Liver (tissue), 9 donors: Measurements from ENCODE around the gene PARP14. TPM values are rescaled to one million over a fixed set of nuclear protein-coding genes. Genes with fewer than 3 reads are reported as not detected.
"Not testable (repeated sequence)": the region's sequence is repeated elsewhere in the genome, so short reads cannot be mapped to it uniquely, and the experiment has no call there.

Source experiments
- DNase-seq: peaks from one replicate; pipeline ENCODE4 v3.0.0-alpha.2; 2017; ENCODE audit warnings: low spot score
- H3K27ac ChIP-seq, 2 donors: one replicate each; pipeline ENCODE4 v1.7.0; 2013; ENCODE audit warnings: inconsistent platforms in 2 of 2, low read length in 2 of 2, control low read depth in 1 of 2, low read depth in 1 of 2, mild to moderate bottlenecking in 1 of 2
- H3K27me3 ChIP-seq, 4 donors: one replicate each; pipeline versions ENCODE4 v1.6.1 to v1.7.0; 2013; ENCODE audit warnings: low read length in 3 of 4, inconsistent platforms in 1 of 4, mild to moderate bottlenecking in 1 of 4, moderate library complexity in 1 of 4; ENCODE audit not compliant: control insufficient read depth in 4 of 4, insufficient read depth in 4 of 4
- H3K36me3 ChIP-seq, 4 donors: one replicate each; pipeline versions ENCODE4 v1.6.1 to v1.7.0; 2013; ENCODE audit warnings: low read length in 3 of 4, mild to moderate bottlenecking in 3 of 4, low read depth in 1 of 4, moderate library complexity in 1 of 4; ENCODE audit not compliant: control insufficient read depth in 4 of 4, insufficient read depth in 3 of 4
- H3K4me1 ChIP-seq, 4 donors: one replicate each; pipeline versions ENCODE4 v1.6.1 to v1.7.0; 2013; ENCODE audit warnings: low read length in 3 of 4, mild to moderate bottlenecking in 3 of 4, moderate library complexity in 1 of 4; ENCODE audit not compliant: control insufficient read depth in 4 of 4, insufficient read depth in 4 of 4
- H3K4me3 ChIP-seq, 3 donors: one replicate each; pipeline versions ENCODE4 v1.6.1 to v1.7.0; 2013; ENCODE audit warnings: low read length in 3 of 3, control low read depth in 1 of 3, low read depth in 1 of 3, mild to moderate bottlenecking in 1 of 3
- H3K9ac ChIP-seq, 2 donors: one replicate each; pipeline ENCODE4 v1.7.0; 2013; ENCODE audit warnings: low read length in 2 of 2, mild to moderate bottlenecking in 2 of 2, moderate library complexity in 2 of 2, control low read depth in 1 of 2, low read depth in 1 of 2
- H3K9me3 ChIP-seq, 4 donors: one replicate each; pipeline versions ENCODE4 v1.6.1 to v1.7.0; 2013; ENCODE audit warnings: low read length in 3 of 4; ENCODE audit not compliant: control insufficient read depth in 4 of 4
- ATF3 ChIP-seq: IDR thresholded peaks from 2 replicates; pipeline ENCODE4 v1.6.1; 2016; ENCODE audit warnings: antibody characterized with exemption
- CTCF ChIP-seq: fragments of 150-350 bp; IDR thresholded peaks from 2 replicates; pipeline ENCODE4 v1.5.1; 2017; ENCODE audit warnings: improper control_type of control experiment, low read depth, low read length; ENCODE audit not compliant: missing input control
- FOXA1 ChIP-seq: IDR thresholded peaks from 2 replicates; pipeline ENCODE4 v1.6.1; 2016; ENCODE audit warnings: antibody characterized with exemption
- GABPA ChIP-seq, 2 donors: IDR thresholded peaks in 1 of 2; conservative IDR thresholded peaks in 1 of 2; 2 replicates each; pipeline ENCODE4 v1.6.1; 2016; ENCODE audit warnings: antibody characterized with exemption in 2 of 2, mild to moderate bottlenecking in 1 of 2, moderate library complexity in 1 of 2
- HNF4A ChIP-seq, 2 donors: conservative IDR thresholded peaks; 2 replicates each; pipeline ENCODE4 v1.6.1; 2016; ENCODE audit warnings: antibody characterized with exemption in 2 of 2, mild to moderate bottlenecking in 2 of 2
- HNF4G ChIP-seq: IDR thresholded peaks from 2 replicates; pipeline ENCODE4 v1.6.1; 2016; ENCODE audit warnings: antibody characterized with exemption
- JUND ChIP-seq, 2 donors: IDR thresholded peaks; 2 replicates each; pipeline ENCODE4 v1.6.1; 2016; ENCODE audit warnings: antibody characterized with exemption in 2 of 2
- RAD21 ChIP-seq, 2 donors: IDR thresholded peaks; 2 replicates each; pipeline ENCODE4 v1.6.1; 2016; ENCODE audit warnings: antibody characterized with exemption in 2 of 2, mild to moderate bottlenecking in 2 of 2
- RXRA ChIP-seq, 2 donors: IDR thresholded peaks; 2 replicates each; pipeline ENCODE4 v1.6.1; 2017 to 2018; ENCODE audit warnings: antibody characterized with exemption in 2 of 2, mild to moderate bottlenecking in 1 of 2
- SP1 ChIP-seq: IDR thresholded peaks from 2 replicates; pipeline ENCODE4 v1.6.1; 2018; ENCODE audit warnings: antibody characterized with exemption, mild to moderate bottlenecking
- TAF1 ChIP-seq: conservative IDR thresholded peaks from 2 replicates; pipeline ENCODE4 v1.6.1; 2016; ENCODE audit warnings: antibody characterized with exemption, mild to moderate bottlenecking
- YY1 ChIP-seq: IDR thresholded peaks from 2 replicates; pipeline ENCODE4 v1.6.1; 2016; ENCODE audit warnings: antibody characterized with exemption, mild to moderate bottlenecking
- ZBTB33 ChIP-seq: IDR thresholded peaks from 2 replicates; pipeline ENCODE4 v1.6.1; 2016; ENCODE audit warnings: antibody characterized with exemption
- WGBS: extraction: QIAGEN DNeasy Blood & Tissue Kit; methylation state at CpG from one replicate; pipeline ENCODE4 v1.1.7; 2013; 5-methylcytosine and 5-hydroxymethylcytosine counted together
- polyA plus RNA-seq, 2 donors: library from polyadenylated mRNA; stranded (reverse) in 1 of 2; unstranded in 1 of 2; fragments of 200-250 nt in 1 of 2; fragments of >200 nt in 1 of 2; fragmentation: Nextera tagmentation in 1 of 2; extraction: Ambion mirVana in 1 of 2; gene quantifications; one replicate each; pipeline versions ENCODE4 v1.2.1 to v1.2.3, GENCODE V29; 2013 to 2015
- total RNA-seq, 2 donors: library from RNA; depleted of rRNA; stranded (reverse); fragments of >200 nt; gene quantifications; one replicate each; pipeline ENCODE4 v1.2.3, GENCODE V29; 2014
- donor health status: healthy.
- donor health status: healthy.
- donor health status: healthy.
- donor health status: healthy.
- donor health status: healthy.

The PARP14 gene
- total and polyA plus RNA-seq, 4 donors: 13.1 to 79.7 (median 23.4) TPM

GRCh38 chr3:122679882-122680474 is 661 bp upstream of the PARP14 start:
- H3K4me3 ChIP-seq: peak overlapping the region; percentile 86 to 96 (median 91)
- peak overlapping the region; percentile 94 for H3K27ac ChIP-seq
- 15% methylated on average over 10 of the region's 10 CpGs for WGBS

GRCh38 chr3:122681284-122681973 is 790 bp downstream of the PARP14 start:
- TF ChIP-seq RXRA (IDR thresholded peaks at IDR 0.05) (no peak), RAD21 (IDR thresholded peaks at IDR 0.05) (peak in 1 of 2 donors; percentile 7), JUND (IDR thresholded peaks at IDR 0.05) (no peak), FOXA1 (no peak), CTCF (no peak)
- H3K36me3 ChIP-seq: peaks cover 0 to 8% (median 5%) of the 10 kb centered on the region in 4 donors
- peak overlapping the region; percentile 77 to 91 (median 86) for H3K4me3 ChIP-seq
- no peaks in the 10 kb centered on the region for H3K27me3 ChIP-seq
- H3K27ac ChIP-seq: peak overlapping the region; percentile 94
- 12% methylated on average over 24 of the region's 24 CpGs for WGBS
- no peak for DNase-seq
- peak overlapping the region; percentile 63 to 88 for H3K9ac ChIP-seq
- H3K9me3 ChIP-seq: no peaks in the 10 kb centered on the region
- peaks cover 1 to 43% (median 23%) of the 10 kb centered on the region in 4 donors for H3K4me1 ChIP-seq

More at GRCh38 chr3:122679882-122680474, 661 bp upstream of the PARP14 start:
- peak overlapping the region; percentile 82 to 83 for H3K9ac ChIP-seq
- no peak for DNase-seq
- TF ChIP-seq RXRA (IDR thresholded peaks at IDR 0.05): peak in 1 of 2 donors; percentile 22
- peak; percentile 3 for TF ChIP-seq SP1
- TF ChIP-seq HNF4A (conservative IDR thresholded peaks at IDR 0.05): no peak
- no peaks in the 10 kb centered on the region for H3K9me3 ChIP-seq
- H3K4me1 ChIP-seq: peaks cover 1 to 43% (median 23%) of the 10 kb centered on the region in 4 donors
- H3K36me3 ChIP-seq: peaks cover 0 to 2% (median under 1%) of the 10 kb centered on the region in 4 donors
- H3K27me3 ChIP-seq: no peaks in the 10 kb centered on the region

GRCh38 chr3:122681974-122682409 is 1.4 kb downstream of the PARP14 start:
- H3K9me3 ChIP-seq: no peaks in the 10 kb centered on the region
- peaks cover 1 to 43% (median 23%) of the 10 kb centered on the region in 4 donors for H3K4me1 ChIP-seq
- peak overlapping the region; percentile 63 to 88 for H3K9ac ChIP-seq
- WGBS: 55% methylated on average over 3 of the region's 3 CpGs
- H3K27me3 ChIP-seq: no peaks in the 10 kb centered on the region
- H3K4me3 ChIP-seq: peak overlapping the region; percentile 77 to 91 (median 86)
- H3K27ac ChIP-seq: peak overlapping the region; percentile 94
- H3K36me3 ChIP-seq: peaks cover 0 to 11% (median 5%) of the 10 kb centered on the region in 4 donors
- DNase-seq: no peak
- TF ChIP-seq CTCF (no peak), HNF4G (no peak), HNF4A (conservative IDR thresholded peaks at IDR 0.05) (no peak), FOXA1 (no peak), GABPA (IDR thresholded peaks at IDR 0.05 in 1 of 2, conservative IDR thresholded peaks at IDR 0.05 in 1 of 2) (no peak), ATF3 (no peak), SP1 (no peak), RAD21 (IDR thresholded peaks at IDR 0.05) (no peak), ZBTB33 (no peak), TAF1 (no peak), RXRA (IDR thresholded peaks at IDR 0.05) (no peak), YY1 (no peak)

- H3K27me3 ChIP-seq, H3K27ac ChIP-seq, H3K9me3 ChIP-seq, H3K4me3 ChIP-seq, DNase-seq, H3K9ac ChIP-seq: not testable (repeated sequence)
- WGBS: 79% methylated on average over 11 of the region's 11 CpGs
- peaks cover 0 to 13% (median 8%) of the 10 kb centered on the region in 4 donors for H3K36me3 ChIP-seq
- peaks cover 1 to 43% (median 23%) of the 10 kb centered on the region in 4 donors for H3K4me1 ChIP-seq
These were observed 2.3 kb downstream of the PARP14 start for GRCh38 chr3:122682778-122683411.
